ENCODE results near the gene SLC43A2.

DNA sequence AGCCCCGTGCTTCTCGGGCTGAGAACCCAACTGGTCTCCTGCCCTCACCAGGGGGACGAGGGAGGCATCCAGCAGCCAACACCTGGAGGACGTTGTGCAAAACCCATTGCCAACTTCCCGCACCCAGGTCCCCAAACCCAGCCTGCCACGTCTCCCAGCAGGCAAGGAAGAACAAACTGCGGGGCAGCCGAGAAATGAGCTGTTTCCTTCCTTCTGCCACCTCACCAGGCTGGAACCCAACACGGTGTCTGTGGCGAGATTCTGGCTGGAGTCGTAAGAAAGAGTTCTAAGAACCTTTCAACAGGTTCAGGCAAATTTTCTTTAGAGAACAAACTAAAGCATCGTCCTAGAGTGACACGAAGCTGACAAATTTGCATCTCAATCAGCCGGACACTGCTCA lies 3.6 kb downstream of the SLC43A2 start:
- TF ChIP-seq, protein P1, sequence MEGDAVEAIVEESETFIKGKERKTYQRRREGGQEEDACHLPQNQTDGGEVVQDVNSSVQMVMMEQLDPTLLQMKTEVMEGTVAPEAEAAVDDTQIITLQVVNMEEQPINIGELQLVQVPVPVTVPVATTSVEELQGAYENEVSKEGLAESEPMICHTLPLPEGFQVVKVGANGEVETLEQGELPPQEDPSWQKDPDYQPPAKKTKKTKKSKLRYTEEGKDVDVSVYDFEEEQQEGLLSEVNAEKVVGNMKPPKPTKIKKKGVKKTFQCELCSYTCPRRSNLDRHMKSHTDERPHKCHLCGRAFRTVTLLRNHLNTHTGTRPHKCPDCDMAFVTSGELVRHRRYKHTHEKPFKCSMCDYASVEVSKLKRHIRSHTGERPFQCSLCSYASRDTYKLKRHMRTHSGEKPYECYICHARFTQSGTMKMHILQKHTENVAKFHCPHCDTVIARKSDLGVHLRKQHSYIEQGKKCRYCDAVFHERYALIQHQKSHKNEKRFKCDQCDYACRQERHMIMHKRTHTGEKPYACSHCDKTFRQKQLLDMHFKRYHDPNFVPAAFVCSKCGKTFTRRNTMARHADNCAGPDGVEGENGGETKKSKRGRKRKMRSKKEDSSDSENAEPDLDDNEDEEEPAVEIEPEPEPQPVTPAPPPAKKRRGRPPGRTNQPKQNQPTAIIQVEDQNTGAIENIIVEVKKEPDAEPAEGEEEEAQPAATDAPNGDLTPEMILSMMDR (IDR thresholded peaks at IDR 0.05), result no peak
- TF ChIP-seq FOSL2 (IDR thresholded peaks at IDR 0.05; ENCODE audit: borderline replicate concordance, low read depth) (no peak), FOXM1 (IDR thresholded peaks at IDR 0.05; ENCODE audit: low read depth) (no peak), POLR2AphosphoS5 (IDR thresholded peaks at IDR 0.05; ENCODE audit: low read depth, low read length) (no peak), EP300 (IDR thresholded peaks at IDR 0.05; ENCODE audit: borderline replicate concordance in 1 of 2, low read depth in 1 of 2, low read length in 1 of 2) (no peak), YY1 (IDR thresholded peaks at IDR 0.05; ENCODE audit: low read depth) (no peak), TCF12 (IDR thresholded peaks at IDR 0.05) (no peak)
- TF ChIP-seq, protein P2, sequence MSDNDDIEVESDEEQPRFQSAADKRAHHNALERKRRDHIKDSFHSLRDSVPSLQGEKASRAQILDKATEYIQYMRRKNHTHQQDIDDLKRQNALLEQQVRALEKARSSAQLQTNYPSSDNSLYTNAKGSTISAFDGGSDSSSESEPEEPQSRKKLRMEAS (IDR thresholded peaks at IDR 0.05; ENCODE audit: low read depth), result no peak

All from SK-N-SH (cell line).